ENCODE results near the gene PTDSS2. TPM values are rescaled to one million over a fixed set of nuclear protein-coding genes. Genes with fewer than 3 reads are reported as not detected.
A peak's percentile ranks its signal among the peaks of the same experiment; 100 is the strongest.

Gene PTDSS2
- total and polyA plus RNA-seq, 2 of the 13 experiments (the other 11 are each of a cell fraction or from before 2014, with no cell fraction given): 21.7 to 26.4 TPM

DNA sequence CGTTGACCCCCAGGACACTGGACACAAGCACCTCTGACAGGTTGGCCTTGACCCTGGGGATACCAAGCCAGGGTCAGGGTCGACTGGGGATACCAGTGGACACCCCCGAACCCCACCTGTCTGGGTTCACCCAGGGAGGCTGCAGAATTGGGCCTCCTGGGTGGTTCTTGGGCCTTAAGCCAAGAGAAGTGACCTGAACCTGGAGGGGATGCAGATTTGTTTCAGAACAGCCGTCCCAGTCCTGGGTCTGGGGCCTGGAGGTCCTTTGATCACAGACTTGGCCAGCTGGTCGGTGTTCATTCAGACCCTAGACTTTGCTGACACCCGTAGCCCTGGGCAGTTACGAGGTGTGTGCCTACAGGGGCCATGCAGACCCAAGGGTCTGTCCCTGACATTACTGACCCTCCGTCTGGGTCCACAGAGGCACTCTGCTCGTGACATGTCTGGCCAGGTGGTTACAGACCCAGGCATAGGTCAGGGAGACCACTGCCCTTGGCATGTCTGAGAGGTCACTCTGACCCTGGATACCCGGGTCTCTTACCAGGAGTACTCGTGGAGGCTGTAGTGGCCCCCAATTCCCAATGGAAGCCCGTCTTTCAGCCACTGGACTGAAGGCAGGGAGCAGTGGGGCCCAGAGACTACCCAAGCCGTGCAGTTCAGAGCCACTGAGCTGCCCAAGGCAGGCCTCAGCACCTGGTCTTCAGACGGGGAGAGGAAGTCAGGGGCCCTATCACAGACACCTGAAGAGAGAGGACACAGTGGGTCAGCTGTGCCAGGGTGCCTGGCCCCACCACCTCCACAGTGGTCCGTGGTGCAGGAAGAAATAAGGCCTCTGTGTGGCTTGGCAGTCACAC is 41.7 kb upstream of the PTDSS2 start (continued):
- TF ChIP-seq HNF4A (CRISPR knock-in tag; IDR thresholded peaks at IDR 0.05): no peak
- TF ChIP-seq ZFP82 (CRISPR knock-in tag; IDR thresholded peaks at IDR 0.05; ENCODE audit: borderline replicate concordance): no peak
- TF ChIP-seq ZNF75D (CRISPR knock-in tag; IDR thresholded peaks at IDR 0.05; ENCODE audit: borderline replicate concordance): no peak

DNA sequence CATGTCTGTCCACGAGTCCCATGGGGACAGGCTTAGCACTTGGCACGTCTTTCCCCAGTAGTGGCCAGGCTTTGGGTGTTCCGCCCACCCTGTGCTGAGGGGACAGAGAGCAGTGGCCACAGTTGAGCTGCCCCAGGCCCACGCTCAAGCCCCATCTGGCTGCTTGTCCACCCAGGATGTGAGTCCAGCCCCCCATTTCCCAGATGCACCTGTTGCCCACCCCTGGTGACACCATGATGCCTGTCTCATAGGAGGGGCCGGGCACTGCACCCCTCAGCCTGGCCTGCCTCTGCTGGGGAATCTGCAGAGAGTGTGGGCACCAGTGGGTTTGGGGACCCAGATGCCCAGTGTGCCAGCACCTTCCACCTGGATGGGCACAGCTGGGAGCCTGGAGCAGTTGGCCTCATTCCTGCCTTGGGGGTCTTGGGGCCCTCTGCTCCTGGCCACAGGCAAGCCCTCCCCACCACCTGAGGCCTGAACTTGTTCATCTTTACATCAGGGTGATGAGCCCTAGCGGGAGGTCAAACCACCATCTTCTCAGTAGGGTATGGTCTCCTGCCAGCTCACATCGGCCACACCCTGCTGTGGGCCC is 41.0 kb upstream of the PTDSS2 start:
- Histone ChIP-seq H2AFZ (ENCODE audit: low read length) (no peak overlapping the region), H3K9me3 (ENCODE audit: low read length) (no peaks in the 10 kb centered on the region), H4K20me1 (ENCODE audit: insufficient read depth, low read length) (no peaks in the 10 kb centered on the region), H3K27me3 (ENCODE audit: control insufficient read depth in 1 of 2, insufficient read depth in 2 of 2, low read length in 2 of 2) (0 out of 5 replicates have a peak, but pooled peaks cover 0 to 3% of the 10 kb centered on the region in 2 experiments), H3K4me1 (ENCODE audit: insufficient read depth, low read length) (peaks cover 46% of the 10 kb centered on the region), H3K27ac (ENCODE audit: extremely low read length, insufficient read depth, low read length) (peak overlapping the region; percentile 78), H3K9ac (ENCODE audit: insufficient read depth, low read depth, low read length) (peak overlapping the region; percentile 58; the same call in 1 of the 2 replicates), H3K79me2 (ENCODE audit: insufficient read depth, low read length) (no peaks in the 10 kb centered on the region), H3K36me3 (replicated peaks in 1 of 2; ENCODE audit: control insufficient read depth in 1 of 2, insufficient read depth in 2 of 2, low read length in 2 of 2) (peaks cover under 1 to 2% of the 10 kb centered on the region in 2 experiments; a peak in 3 of 5 replicates), H3K4me3 (replicated peaks in 1 of 3; ENCODE audit: insufficient read depth in 1 of 3, low read depth in 2 of 3, low read length in 3 of 3) (peak overlapping the region in 1 of 3 experiments; percentile 68; a peak in 2 of 6 replicates), H3K4me2 (ENCODE audit: low read depth, low read length) (peak overlapping the region; percentile 94)
- DNase-seq (ENCODE audit: low spot score): no peak
- 0 out of 2 replicates have a peak, but pooled peaks have one; percentile 19 for TF ChIP-seq ZNF235 (CRISPR knock-in tag; IDR thresholded peaks at IDR 0.05; ENCODE audit: borderline replicate concordance)
- TF ChIP-seq AGO2 (optimal IDR thresholded peaks at IDR 0.05; ENCODE audit: low read depth, low read length): peak; percentile 28
- peak; percentile 24; the same call in 1 of the 2 replicates for TF ChIP-seq SMAD9 (CRISPR knock-in tag; IDR thresholded peaks at IDR 0.05)
- no peak for TF ChIP-seq ZNF264 (CRISPR knock-in tag; IDR thresholded peaks at IDR 0.05)
- TF ChIP-seq ATF7-NPFF (CRISPR knock-in tag; IDR thresholded peaks at IDR 0.05; ENCODE audit: low read depth): no peak
- TF ChIP-seq ZNF724P (CRISPR knock-in tag; IDR thresholded peaks at IDR 0.05; ENCODE audit: borderline replicate concordance): 0 out of 2 replicates have a peak, but pooled peaks have one; percentile 8
- 83% methylated on average over 2 of the region's 7 CpGs for WGBS (ENCODE audit: low lambda C conversion rate)
- ChIA-PET POLR2A (interaction anchor here (0.9 to 3.8 kb wide), 2 partner anchors 16 to 39 kb away, joined by 3 to 31 read pairs; no protein-coding TSS in a partner anchor), CTCF (ENCODE audit: low intra/inter-chr PET ratio, low total read pairs) (no interaction called here)
- no TSS peak for BruUV-seq (replicated peaks)
- in situ Hi-C loops (cut with HindIII; ENCODE audit: extremely low pct_ligation_motif_present, low pct_unique_long_range_greater_than_20kb): loop anchor here (5.0 kb wide), 1 partner anchor 33 kb away; the partner anchor contains the start of gene ANO9
- no peak for FAIRE-seq
- peak; percentile 5 for ATAC-seq
- intact Hi-C loops (cut with micrococcal nuclease; ENCODE audit: unreplicated experiment): loop anchor here (5.0 kb wide), 1 partner anchor 38 kb away; no protein-coding TSS in a partner anchor
